Gastrocnemius medialis (tissue), 4 donors: Measurements from ENCODE around the gene ARHGAP9.

Experiments
- CTCF ChIP-seq, 5 experiments: fragments of 450-650 bp in 3 of 5; fragments of 200-600 bp in 2 of 5; sonication (generic) in 2 of 5; IDR thresholded peaks in 4 of 5; conservative IDR thresholded peaks in 1 of 5; 1 replicate in 4 of 5; 2 replicates in 1 of 5; pipeline ENCODE4 v1.5.1; 2016 to 2019; ENCODE audit warnings: antibody characterized with exemption in 5 of 5, mild to moderate bottlenecking in 3 of 5, moderate library complexity in 3 of 5
- POLR2A ChIP-seq, 2 donors: fragments of 450-650 bp; IDR thresholded peaks; one replicate each; pipeline ENCODE4 v1.6.1; 2017; ENCODE audit warnings: antibody characterized with exemption in 2 of 2, mild to moderate bottlenecking in 2 of 2, moderate library complexity in 2 of 2

GRCh38 chr12:57449375-57449774 is 30.3 kb downstream of the ARHGAP9 start:
- TF ChIP-seq POLR2A (IDR thresholded peaks at IDR 0.05) (no peak), CTCF (IDR thresholded peaks at IDR 0.05 in 4 of 5, conservative IDR thresholded peaks at IDR 0.05 in 1 of 5) (no peak)
